GM12878 (cell line): ENCODE measurements around the gene ZNF107. TPM values are rescaled to one million over a fixed set of nuclear protein-coding genes. Genes with fewer than 3 reads are reported as not detected.

Experiments used
- ATAC-seq: fragments of 200-7000 bp; cut with Tn5 transposase; 3 replicates; pipeline ENCODE4 v1.9.1; 2020; ENCODE audit warnings: mild to moderate bottlenecking, moderate library complexity
- BruUV-seq: library from RNA; stranded (reverse); fragments of 400-500 nt; replicated peaks from 2 replicates; lab custom pipeline; 2021; lab: Mats Ljungman, UMichigan
- CTCF ChIA-PET: fragments of 300-600 bp; sonication (Branson Sonifier 250); formaldehyde crosslinking; extraction: SDS; loops from one replicate; lab custom pipeline; 2021; ENCODE audit warnings: inconsistent platforms; lab: Yijun Ruan, JAX
- POLR2A ChIA-PET: fragments of 350-600 bp; formaldehyde crosslinking; extraction: SDS; loops from one replicate; lab custom pipeline; 2021; ENCODE audit warnings: inconsistent platforms; lab: Charles Lee
- RAD21 ChIA-PET: fragments of 300-600 bp; sonication (Branson Sonifier 250); formaldehyde crosslinking; loops from one replicate; lab custom pipeline; 2023; ENCODE audit warnings: antibody characterized with exemption; ENCODE audit not compliant: unreplicated experiment; lab: Charles Lee
- SMC1A ChIA-PET: fragments of 300-600 bp; sonication (Branson Sonifier 250); formaldehyde crosslinking; loops from one replicate; lab custom pipeline; 2023; ENCODE audit not compliant: unreplicated experiment, uncharacterized antibody; lab: Charles Lee
- DNase-seq: peaks from one replicate; pipeline ENCODE4 v3.0.0-alpha.2; 2011; ENCODE audit warnings: low read depth, low spot score
- FAIRE-seq: peaks from 3 replicates; lab custom pipeline; 2011; peaks lifted over from hg19 to GRCh38; lab: Jason Lieb, UNC
- H2AFZ ChIP-seq: 2 replicates; pipeline ENCODE4 v1.6.0; 2011; ENCODE audit warnings: low read depth, low read length, control low read depth; ENCODE audit not compliant: control insufficient read depth
- H3K27ac ChIP-seq: 2 replicates; pipeline ENCODE4 v1.5.1; 2011; ENCODE audit warnings: control low read depth; ENCODE audit not compliant: control insufficient read depth, insufficient read depth
- H3K27me3 ChIP-seq, 2 experiments: replicated peaks in 1 of 2; 2 replicates each; pipeline versions ENCODE4 v1.6.0 to v1.6.1; 2011; ENCODE audit warnings: low read length in 1 of 2; ENCODE audit not compliant: control insufficient read depth in 2 of 2, insufficient read depth in 2 of 2
- H3K36me3 ChIP-seq, 2 experiments: 2 replicates each; pipeline ENCODE4 v1.5.1; 2011; ENCODE audit warnings: low read length in 1 of 2; ENCODE audit not compliant: control insufficient read depth in 2 of 2, insufficient read depth in 2 of 2
- H3K4me1 ChIP-seq: 2 replicates; pipeline ENCODE4 v1.6.1; 2011; ENCODE audit warnings: mild to moderate bottlenecking, low read length, moderate library complexity, mixed read lengths; ENCODE audit not compliant: control insufficient read depth, insufficient read depth
- H3K4me2 ChIP-seq: 2 replicates; pipeline ENCODE4 v1.6.0; 2011; ENCODE audit warnings: control low read depth; ENCODE audit not compliant: control insufficient read depth, insufficient read depth
- H3K4me3 ChIP-seq: fragments of 200-600 bp; sonication (generic); 2 replicates; pipeline ENCODE4 v1.5.1; 2016
- H3K79me2 ChIP-seq: 2 replicates; pipeline ENCODE4 v1.6.0; 2011; ENCODE audit warnings: low read length; ENCODE audit not compliant: control insufficient read depth, insufficient read depth
- H3K9ac ChIP-seq: 2 replicates; pipeline ENCODE4 v1.8.0; 2011; ENCODE audit warnings: low read length, control low read depth, mixed read lengths; ENCODE audit not compliant: control insufficient read depth, insufficient read depth
- H3K9me3 ChIP-seq: replicated peaks from 3 replicates; pipeline ENCODE4 v1.5.1; 2011; ENCODE audit warnings: mild to moderate bottlenecking, low read length; ENCODE audit not compliant: control insufficient read depth, insufficient read depth
- H4K20me1 ChIP-seq: 2 replicates; pipeline ENCODE4 v1.6.0; 2011; ENCODE audit not compliant: control insufficient read depth, insufficient read depth
- CBX3 ChIP-seq: fragments of 200-600 bp; sonication (generic); IDR thresholded peaks from 2 replicates; pipeline ENCODE4 v1.6.1; 2016; ENCODE audit warnings: low read depth, borderline replicate concordance
- CBX5 ChIP-seq: sonication (generic); IDR thresholded peaks from 2 replicates; pipeline ENCODE4 v1.6.1; 2016; ENCODE audit warnings: low read depth, moderate library complexity, mild to moderate bottlenecking, inconsistent platforms
- CEBPB ChIP-seq, 2 experiments: fragments of 150-350 bp in 1 of 2; IDR thresholded peaks; 2 replicates each; pipeline ENCODE4 v1.6.1; 2012 to 2014; ENCODE audit warnings: low read depth in 2 of 2, low read length in 2 of 2, borderline replicate concordance in 1 of 2, inconsistent platforms in 1 of 2
- ELK1 ChIP-seq: IDR thresholded peaks from 2 replicates; pipeline ENCODE4 v1.6.1; 2012; ENCODE audit warnings: low read depth, low read length, improper control_type of control experiment
- JUND ChIP-seq: IDR thresholded peaks from 2 replicates; pipeline ENCODE4 v1.6.1; 2012; ENCODE audit warnings: low read depth, mild to moderate bottlenecking, low read length, improper control_type of control experiment, moderate library complexity
- KAT2A ChIP-seq: conservative IDR thresholded peaks from 2 replicates; pipeline ENCODE4 v1.6.1; 2011; ENCODE audit warnings: low read depth, low read length; ENCODE audit not compliant: control insufficient read depth
- MTA2 ChIP-seq: fragments of 450-650 bp; IDR thresholded peaks from 2 replicates; pipeline ENCODE4 v1.6.1; 2016; ENCODE audit warnings: low read depth, mild to moderate bottlenecking, moderate library complexity
- MYB ChIP-seq: fragments of 150-350 bp; IDR thresholded peaks from 2 replicates; pipeline ENCODE4 v1.6.1; 2014; ENCODE audit warnings: mild to moderate bottlenecking, low read depth, low read length, borderline replicate concordance
- RCOR1 ChIP-seq: conservative IDR thresholded peaks from 2 replicates; pipeline ENCODE4 v1.6.1; 2012; ENCODE audit warnings: low read depth, low read length, improper control_type of control experiment
- SREBF1 ChIP-seq: IDR thresholded peaks from 2 replicates; pipeline ENCODE4 v1.6.1; 2012; ENCODE audit warnings: mild to moderate bottlenecking, low read length
- YBX1 ChIP-seq: fragments of 450-650 bp; IDR thresholded peaks from 2 replicates; pipeline ENCODE4 v1.6.1; 2016; ENCODE audit warnings: antibody characterized with exemption
- ZBED1 ChIP-seq: IDR thresholded peaks from 2 replicates; pipeline ENCODE4 v1.6.1; 2016; ENCODE audit warnings: borderline replicate concordance
- ZNF622 ChIP-seq: fragments of 450-650 bp; IDR thresholded peaks from 2 replicates; pipeline ENCODE4 v1.6.1; 2017; ENCODE audit warnings: mild to moderate bottlenecking, inconsistent platforms
- WGBS: methylation state at CpG from one replicate; pipeline ENCODE4 v1.1.6; 2016; ENCODE audit warnings: low lambda C conversion rate; ENCODE audit not compliant: insufficient replicate concordance, insufficient coverage; ENCODE audit errors: missing lambda C conversion rate; 5-methylcytosine and 5-hydroxymethylcytosine counted together
- in situ Hi-C: fragments of 300-500 bp; cut with MboI; formaldehyde crosslinking; loops from 9 replicates; pipeline ENCODE4 v1.14.3; 2018; ENCODE audit warnings: mixed read lengths
- intact Hi-C: fragments of 100-400 bp; cut with micrococcal nuclease; formaldehyde crosslinking; loops from one replicate; pipeline ENCODE4 v1.14.2; 2022; ENCODE audit not compliant: unreplicated experiment
- polyA plus RNA-seq, 11 experiments: library from polyadenylated mRNA; depleted of rRNA in 4 of 11; unstranded in 6 of 11; stranded (reverse) in 5 of 11; fragments of >200 nt; fragmentation: Nextera tagmentation in 4 of 11; fragmentation: Illumina TruSeq in 1 of 11; extraction: Ambion mirVana in 4 of 11; extraction: Trizol in 1 of 11; gene quantifications; 1 replicate in 1 of 11; 2 replicates in 10 of 11; pipeline versions ENCODE4 v1.2.1 to v1.2.3, GENCODE V29; 2011 to 2016; ENCODE audit warnings: inconsistent platforms in 2 of 11, missing spikeins in 2 of 11, low read depth in 1 of 11
- total RNA-seq, 4 experiments: library from RNA; depleted of rRNA in 3 of 4; stranded (reverse); fragments of >200 nt in 3 of 4; fragmentation: Illumina TruSeq in 1 of 4; extraction: Trizol in 1 of 4; gene quantifications; 2 replicates each; pipeline versions ENCODE4 v1.2.1 to v1.2.3, GENCODE V29; 2013 to 2021
- TF ChIP-seq, protein P1 (sequence below): fragments of 450-650 bp; IDR thresholded peaks from 2 replicates; pipeline ENCODE4 v1.6.1; 2018; ENCODE audit warnings: borderline replicate concordance, mild to moderate bottlenecking; ENCODE audit not compliant: partially characterized antibody
- TF ChIP-seq, protein P2 (sequence below): IDR thresholded peaks from 2 replicates; pipeline ENCODE4 v1.6.1; 2012; ENCODE audit warnings: mild to moderate bottlenecking, low read depth, low read length
- TF ChIP-seq, protein P3 (sequence below): fragments of 450-650 bp; conservative IDR thresholded peaks from 2 replicates; pipeline ENCODE4 v1.6.1; 2017; ENCODE audit warnings: mild to moderate bottlenecking, moderate library complexity

ZNF107 gene
- total and polyA plus RNA-seq, 10 of the 15 experiments (the other 5 are each of a cell fraction or from before 2014, with no cell fraction given) = 3.2 to 23.3 (median 13.7) TPM

- Histone ChIP-seq H4K20me1 (no peaks in the 10 kb centered on the region), H3K27ac (no peak overlapping the region), H3K4me2 (no peak overlapping the region), H3K27me3 (no peaks in the 10 kb centered on the region), H3K36me3 (no peaks in the 10 kb centered on the region), H3K4me3 (no peak overlapping the region), H3K9me3 (no peaks in the 10 kb centered on the region; the same call in 2 of the 3 replicates), H2AFZ (no peak overlapping the region), H3K4me1 (no peaks in the 10 kb centered on the region), H3K79me2 (no peaks in the 10 kb centered on the region), H3K9ac (no peak overlapping the region)
- POLR2A ChIA-PET = no interaction called here
- intact Hi-C loops (no loop called here), in situ Hi-C loops (no loop called here)
- CTCF ChIA-PET = no interaction called here
- 12% methylated on average over 2 of the region's 2 CpGs for WGBS
- SMC1A ChIA-PET = no interaction called here
- BruUV-seq = no TSS peak
- TF ChIP-seq ZBED1 (no peak), JUND (no peak), SREBF1 (no peak), CBX5 (no peak), MYB (no peak), KAT2A (no peak), RCOR1 (no peak), MTA2 (no peak), YBX1 (no peak), CBX3 (no peak), ELK1 (no peak), CEBPB (IDR thresholded peaks at IDR 0.05; ENCODE audit: borderline replicate concordance in 1 of 2, low read depth in 2 of 2, low read length in 2 of 2) (no peak), ZNF622 (no peak)
- TF ChIP-seq, protein P1, sequence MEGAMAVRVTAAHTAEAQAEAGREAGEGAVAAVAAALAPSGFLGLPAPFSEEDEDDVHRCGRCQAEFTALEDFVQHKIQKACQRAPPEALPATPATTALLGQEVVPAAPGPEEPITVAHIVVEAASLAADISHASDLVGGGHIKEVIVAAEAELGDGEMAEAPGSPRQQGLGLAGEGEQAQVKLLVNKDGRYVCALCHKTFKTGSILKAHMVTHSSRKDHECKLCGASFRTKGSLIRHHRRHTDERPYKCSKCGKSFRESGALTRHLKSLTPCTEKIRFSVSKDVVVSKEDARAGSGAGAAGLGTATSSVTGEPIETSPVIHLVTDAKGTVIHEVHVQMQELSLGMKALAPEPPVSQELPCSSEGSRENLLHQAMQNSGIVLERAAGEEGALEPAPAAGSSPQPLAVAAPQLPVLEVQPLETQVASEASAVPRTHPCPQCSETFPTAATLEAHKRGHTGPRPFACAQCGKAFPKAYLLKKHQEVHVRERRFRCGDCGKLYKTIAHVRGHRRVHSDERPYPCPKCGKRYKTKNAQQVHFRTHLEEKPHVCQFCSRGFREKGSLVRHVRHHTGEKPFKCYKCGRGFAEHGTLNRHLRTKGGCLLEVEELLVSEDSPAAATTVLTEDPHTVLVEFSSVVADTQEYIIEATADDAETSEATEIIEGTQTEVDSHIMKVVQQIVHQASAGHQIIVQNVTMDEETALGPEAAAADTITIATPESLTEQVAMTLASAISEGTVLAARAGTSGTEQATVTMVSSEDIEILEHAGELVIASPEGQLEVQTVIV = no peak
- TF ChIP-seq, protein P2, sequence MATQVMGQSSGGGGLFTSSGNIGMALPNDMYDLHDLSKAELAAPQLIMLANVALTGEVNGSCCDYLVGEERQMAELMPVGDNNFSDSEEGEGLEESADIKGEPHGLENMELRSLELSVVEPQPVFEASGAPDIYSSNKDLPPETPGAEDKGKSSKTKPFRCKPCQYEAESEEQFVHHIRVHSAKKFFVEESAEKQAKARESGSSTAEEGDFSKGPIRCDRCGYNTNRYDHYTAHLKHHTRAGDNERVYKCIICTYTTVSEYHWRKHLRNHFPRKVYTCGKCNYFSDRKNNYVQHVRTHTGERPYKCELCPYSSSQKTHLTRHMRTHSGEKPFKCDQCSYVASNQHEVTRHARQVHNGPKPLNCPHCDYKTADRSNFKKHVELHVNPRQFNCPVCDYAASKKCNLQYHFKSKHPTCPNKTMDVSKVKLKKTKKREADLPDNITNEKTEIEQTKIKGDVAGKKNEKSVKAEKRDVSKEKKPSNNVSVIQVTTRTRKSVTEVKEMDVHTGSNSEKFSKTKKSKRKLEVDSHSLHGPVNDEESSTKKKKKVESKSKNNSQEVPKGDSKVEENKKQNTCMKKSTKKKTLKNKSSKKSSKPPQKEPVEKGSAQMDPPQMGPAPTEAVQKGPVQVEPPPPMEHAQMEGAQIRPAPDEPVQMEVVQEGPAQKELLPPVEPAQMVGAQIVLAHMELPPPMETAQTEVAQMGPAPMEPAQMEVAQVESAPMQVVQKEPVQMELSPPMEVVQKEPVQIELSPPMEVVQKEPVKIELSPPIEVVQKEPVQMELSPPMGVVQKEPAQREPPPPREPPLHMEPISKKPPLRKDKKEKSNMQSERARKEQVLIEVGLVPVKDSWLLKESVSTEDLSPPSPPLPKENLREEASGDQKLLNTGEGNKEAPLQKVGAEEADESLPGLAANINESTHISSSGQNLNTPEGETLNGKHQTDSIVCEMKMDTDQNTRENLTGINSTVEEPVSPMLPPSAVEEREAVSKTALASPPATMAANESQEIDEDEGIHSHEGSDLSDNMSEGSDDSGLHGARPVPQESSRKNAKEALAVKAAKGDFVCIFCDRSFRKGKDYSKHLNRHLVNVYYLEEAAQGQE = no peak
- TF ChIP-seq, protein P3, sequence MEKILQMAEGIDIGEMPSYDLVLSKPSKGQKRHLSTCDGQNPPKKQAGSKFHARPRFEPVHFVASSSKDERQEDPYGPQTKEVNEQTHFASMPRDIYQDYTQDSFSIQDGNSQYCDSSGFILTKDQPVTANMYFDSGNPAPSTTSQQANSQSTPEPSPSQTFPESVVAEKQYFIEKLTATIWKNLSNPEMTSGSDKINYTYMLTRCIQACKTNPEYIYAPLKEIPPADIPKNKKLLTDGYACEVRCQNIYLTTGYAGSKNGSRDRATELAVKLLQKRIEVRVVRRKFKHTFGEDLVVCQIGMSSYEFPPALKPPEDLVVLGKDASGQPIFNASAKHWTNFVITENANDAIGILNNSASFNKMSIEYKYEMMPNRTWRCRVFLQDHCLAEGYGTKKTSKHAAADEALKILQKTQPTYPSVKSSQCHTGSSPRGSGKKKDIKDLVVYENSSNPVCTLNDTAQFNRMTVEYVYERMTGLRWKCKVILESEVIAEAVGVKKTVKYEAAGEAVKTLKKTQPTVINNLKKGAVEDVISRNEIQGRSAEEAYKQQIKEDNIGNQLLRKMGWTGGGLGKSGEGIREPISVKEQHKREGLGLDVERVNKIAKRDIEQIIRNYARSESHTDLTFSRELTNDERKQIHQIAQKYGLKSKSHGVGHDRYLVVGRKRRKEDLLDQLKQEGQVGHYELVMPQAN = no peak
- RAD21 ChIA-PET = no interaction called here
- ATAC-seq = no peak
- no peak for FAIRE-seq
- DNase-seq = no peak
Measured at GRCh38 chr7:64642875-64643274, 23.1 kb upstream of the ZNF107 start.
